IPS-NIHi11 (cell line): ENCODE results near the gene POM121L2.
"Not testable (repeated sequence)": the region's sequence is repeated elsewhere in the genome, so short reads cannot be mapped to it uniquely, and the experiment has no call there.

Source experiments
- DNase-seq: peaks from one replicate; pipeline ENCODE4 v3.0.0; 2012; ENCODE audit warnings: mixed read lengths, low spot score

POM121L2 gene

GRCh38 chr6:27293436-27294098, 18.5 kb downstream of the POM121L2 start:
- no peak for DNase-seq

- DNase-seq: no peak
Measured at GRCh38 chr6:27290850-27291208, 21.2 kb downstream of the POM121L2 start.

GRCh38 chr6:27290065-27290849, 21.8 kb downstream of the POM121L2 start:
- no peak for DNase-seq

- no peak for DNase-seq
Measured at GRCh38 chr6:27288136-27289044, 23.7 kb downstream of the POM121L2 start.

GRCh38 chr6:27287751-27288135, 24.3 kb downstream of the POM121L2 start:
- no peak for DNase-seq

- no peak for DNase-seq
Measured at GRCh38 chr6:27286141-27286540, 25.9 kb downstream of the POM121L2 start.

GRCh38 chr6:27283279-27283678, 28.8 kb downstream of the POM121L2 start:
- DNase-seq: no peak

GRCh38 chr6:27281569-27281968, 30.5 kb downstream of the POM121L2 start:
- DNase-seq: no peak

GRCh38 chr6:27281105-27281539, 31.0 kb downstream of the POM121L2 start:
- DNase-seq: no peak

- no peak for DNase-seq
Measured at GRCh38 chr6:27280540-27281000, 31.5 kb downstream of the POM121L2 start.

GRCh38 chr6:27280064-27280539, 32.0 kb downstream of the POM121L2 start:
- DNase-seq: no peak

- DNase-seq: no peak
Measured at GRCh38 chr6:27279513-27280063, 32.5 kb downstream of the POM121L2 start.

- no peak for DNase-seq
Measured at GRCh38 chr6:27275025-27275956, 36.8 kb downstream of the POM121L2 start.

GRCh38 chr6:27273783-27274182, 38.3 kb downstream of the POM121L2 start:
- no peak for DNase-seq

GRCh38 chr6:27268803-27269202, 43.3 kb downstream of the POM121L2 start:
- no peak for DNase-seq

- no peak for DNase-seq
Measured at GRCh38 chr6:27267857-27268434, 44.1 kb downstream of the POM121L2 start.

GRCh38 chr6:27267003-27267402, 45.1 kb downstream of the POM121L2 start:
- not testable (repeated sequence) for DNase-seq

GRCh38 chr6:27263886-27264285, 48.2 kb downstream of the POM121L2 start:
- no peak for DNase-seq

- no peak for DNase-seq
Measured at GRCh38 chr6:27260836-27261375, 51.2 kb downstream of the POM121L2 start.

- DNase-seq: no peak
Measured at GRCh38 chr6:27260369-27260768, 51.7 kb downstream of the POM121L2 start.
